Esophagus squamous epithelium (tissue), 4 donors: Measurements from ENCODE around the gene INMT.

Source experiments
- POLR2A ChIP-seq, 4 donors: fragments of 450-650 bp; IDR thresholded peaks; one replicate each; pipeline ENCODE4 v1.6.1; 2017; ENCODE audit warnings: antibody characterized with exemption in 4 of 4, mild to moderate bottlenecking in 4 of 4, moderate library complexity in 3 of 4
- TF ChIP-seq, protein P1 (sequence below), 6 experiments: fragments of 450-650 bp in 4 of 6; fragments of 200-600 bp in 2 of 6; sonication (generic) in 2 of 6; IDR thresholded peaks; one replicate each; pipeline ENCODE4 v1.5.1; 2016 to 2019; ENCODE audit warnings: antibody characterized with exemption in 6 of 6, mild to moderate bottlenecking in 4 of 6, moderate library complexity in 4 of 6

DNA sequence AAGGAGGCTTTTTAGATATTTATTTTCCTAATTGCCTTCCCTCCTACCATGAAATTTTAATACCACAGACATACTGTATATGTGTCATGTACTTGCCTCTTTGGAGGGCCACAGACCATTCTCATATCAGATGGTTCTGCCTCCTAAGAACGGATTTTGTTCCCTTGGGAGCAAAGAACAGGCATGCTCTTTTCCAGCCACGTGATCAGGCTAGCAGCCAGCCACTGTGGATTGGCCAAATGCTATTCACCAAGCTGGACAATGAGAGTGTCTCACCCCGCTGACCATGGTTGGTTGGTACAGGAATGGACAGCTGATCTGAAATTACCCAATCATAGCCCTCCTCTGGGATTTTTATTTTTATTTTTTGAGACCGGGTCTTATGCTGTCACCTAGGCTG lies 48.2 kb upstream of the INMT start:
- no peak for TF ChIP-seq POLR2A (IDR thresholded peaks at IDR 0.05)
- TF ChIP-seq, protein P1, sequence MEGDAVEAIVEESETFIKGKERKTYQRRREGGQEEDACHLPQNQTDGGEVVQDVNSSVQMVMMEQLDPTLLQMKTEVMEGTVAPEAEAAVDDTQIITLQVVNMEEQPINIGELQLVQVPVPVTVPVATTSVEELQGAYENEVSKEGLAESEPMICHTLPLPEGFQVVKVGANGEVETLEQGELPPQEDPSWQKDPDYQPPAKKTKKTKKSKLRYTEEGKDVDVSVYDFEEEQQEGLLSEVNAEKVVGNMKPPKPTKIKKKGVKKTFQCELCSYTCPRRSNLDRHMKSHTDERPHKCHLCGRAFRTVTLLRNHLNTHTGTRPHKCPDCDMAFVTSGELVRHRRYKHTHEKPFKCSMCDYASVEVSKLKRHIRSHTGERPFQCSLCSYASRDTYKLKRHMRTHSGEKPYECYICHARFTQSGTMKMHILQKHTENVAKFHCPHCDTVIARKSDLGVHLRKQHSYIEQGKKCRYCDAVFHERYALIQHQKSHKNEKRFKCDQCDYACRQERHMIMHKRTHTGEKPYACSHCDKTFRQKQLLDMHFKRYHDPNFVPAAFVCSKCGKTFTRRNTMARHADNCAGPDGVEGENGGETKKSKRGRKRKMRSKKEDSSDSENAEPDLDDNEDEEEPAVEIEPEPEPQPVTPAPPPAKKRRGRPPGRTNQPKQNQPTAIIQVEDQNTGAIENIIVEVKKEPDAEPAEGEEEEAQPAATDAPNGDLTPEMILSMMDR (IDR thresholded peaks at IDR 0.05): no peak
